GM12878 (cell line): Measurements from ENCODE around the gene SKIC8. TPM values are rescaled to one million over a fixed set of nuclear protein-coding genes. Genes with fewer than 3 reads are reported as not detected.
A peak's percentile ranks its signal among the peaks of the same experiment; 100 is the strongest.

Experiments
- ATAC-seq: fragments of 200-7000 bp; cut with Tn5 transposase; 3 replicates; pipeline ENCODE4 v1.9.1; 2020; ENCODE audit warnings: mild to moderate bottlenecking, moderate library complexity
- BruUV-seq: library from RNA; stranded (reverse); fragments of 400-500 nt; replicated peaks from 2 replicates; lab custom pipeline; 2021; lab: Mats Ljungman, UMichigan
- CTCF ChIA-PET: fragments of 300-600 bp; sonication (Branson Sonifier 250); formaldehyde crosslinking; extraction: SDS; loops from one replicate; lab custom pipeline; 2021; ENCODE audit warnings: inconsistent platforms; lab: Yijun Ruan, JAX
- POLR2A ChIA-PET: fragments of 350-600 bp; formaldehyde crosslinking; extraction: SDS; loops from one replicate; lab custom pipeline; 2021; ENCODE audit warnings: inconsistent platforms; lab: Charles Lee
- RAD21 ChIA-PET: fragments of 300-600 bp; sonication (Branson Sonifier 250); formaldehyde crosslinking; loops from one replicate; lab custom pipeline; 2023; ENCODE audit warnings: antibody characterized with exemption; ENCODE audit not compliant: unreplicated experiment; lab: Charles Lee
- SMC1A ChIA-PET: fragments of 300-600 bp; sonication (Branson Sonifier 250); formaldehyde crosslinking; loops from one replicate; lab custom pipeline; 2023; ENCODE audit not compliant: unreplicated experiment, uncharacterized antibody; lab: Charles Lee
- DNase-seq: peaks from one replicate; pipeline ENCODE4 v3.0.0-alpha.2; 2011; ENCODE audit warnings: low read depth, low spot score
- FAIRE-seq: peaks from 3 replicates; lab custom pipeline; 2011; peaks lifted over from hg19 to GRCh38; lab: Jason Lieb, UNC
- H2AFZ ChIP-seq: 2 replicates; pipeline ENCODE4 v1.6.0; 2011; ENCODE audit warnings: low read depth, low read length, control low read depth; ENCODE audit not compliant: control insufficient read depth
- H3K27ac ChIP-seq: 2 replicates; pipeline ENCODE4 v1.5.1; 2011; ENCODE audit warnings: control low read depth; ENCODE audit not compliant: control insufficient read depth, insufficient read depth
- H3K27me3 ChIP-seq, 2 experiments: replicated peaks in 1 of 2; 2 replicates each; pipeline versions ENCODE4 v1.6.0 to v1.6.1; 2011; ENCODE audit warnings: low read length in 1 of 2; ENCODE audit not compliant: control insufficient read depth in 2 of 2, insufficient read depth in 2 of 2
- H3K36me3 ChIP-seq, 2 experiments: 2 replicates each; pipeline ENCODE4 v1.5.1; 2011; ENCODE audit warnings: low read length in 1 of 2; ENCODE audit not compliant: control insufficient read depth in 2 of 2, insufficient read depth in 2 of 2
- H3K4me1 ChIP-seq: 2 replicates; pipeline ENCODE4 v1.6.1; 2011; ENCODE audit warnings: mild to moderate bottlenecking, low read length, moderate library complexity, mixed read lengths; ENCODE audit not compliant: control insufficient read depth, insufficient read depth
- H3K4me2 ChIP-seq: 2 replicates; pipeline ENCODE4 v1.6.0; 2011; ENCODE audit warnings: control low read depth; ENCODE audit not compliant: control insufficient read depth, insufficient read depth
- H3K4me3 ChIP-seq: fragments of 200-600 bp; sonication (generic); 2 replicates; pipeline ENCODE4 v1.5.1; 2016
- H3K79me2 ChIP-seq: 2 replicates; pipeline ENCODE4 v1.6.0; 2011; ENCODE audit warnings: low read length; ENCODE audit not compliant: control insufficient read depth, insufficient read depth
- H3K9ac ChIP-seq: 2 replicates; pipeline ENCODE4 v1.8.0; 2011; ENCODE audit warnings: low read length, control low read depth, mixed read lengths; ENCODE audit not compliant: control insufficient read depth, insufficient read depth
- H3K9me3 ChIP-seq: replicated peaks from 3 replicates; pipeline ENCODE4 v1.5.1; 2011; ENCODE audit warnings: mild to moderate bottlenecking, low read length; ENCODE audit not compliant: control insufficient read depth, insufficient read depth
- H4K20me1 ChIP-seq: 2 replicates; pipeline ENCODE4 v1.6.0; 2011; ENCODE audit not compliant: control insufficient read depth, insufficient read depth
- ATF7 ChIP-seq: fragments of 450-650 bp; IDR thresholded peaks from 2 replicates; pipeline ENCODE4 v1.6.1; 2016; ENCODE audit warnings: low read depth, mild to moderate bottlenecking
- CBFB ChIP-seq: IDR thresholded peaks from 2 replicates; pipeline ENCODE4 v1.6.1; 2016; ENCODE audit warnings: antibody characterized with exemption, low read depth
- E2F4 ChIP-seq: IDR thresholded peaks from 2 replicates; pipeline ENCODE4 v1.6.1; 2012; ENCODE audit warnings: low read depth, low read length, improper control_type of control experiment
- EGR1 ChIP-seq, 2 experiments: IDR thresholded peaks; 1 replicate in 1 of 2; 2 replicates in 1 of 2; pipeline ENCODE4 v1.6.1; 2011 to 2012; ENCODE audit warnings: low read depth in 2 of 2, low read length in 2 of 2, borderline replicate concordance in 1 of 2, mild to moderate bottlenecking in 1 of 2, moderate library complexity in 1 of 2
- HCFC1 ChIP-seq: fragments of 150-350 bp; IDR thresholded peaks from 2 replicates; pipeline ENCODE4 v1.6.1; 2014; ENCODE audit warnings: low read length
- HDGF ChIP-seq: fragments of 450-650 bp; IDR thresholded peaks from 2 replicates; pipeline ENCODE4 v1.6.1; 2016; ENCODE audit warnings: antibody characterized with exemption
- MAX ChIP-seq: IDR thresholded peaks from 2 replicates; pipeline ENCODE4 v1.6.1; 2012; ENCODE audit warnings: low read depth, low read length, improper control_type of control experiment
- NFYB ChIP-seq: IDR thresholded peaks from 2 replicates; pipeline ENCODE4 v1.6.1; 2011; ENCODE audit warnings: low read depth, mild to moderate bottlenecking, low read length, improper control_type of control experiment, moderate library complexity; ENCODE audit not compliant: insufficient read depth
- NR2C1 ChIP-seq: fragments of 450-650 bp; IDR thresholded peaks from 2 replicates; pipeline ENCODE4 v1.6.1; 2017; ENCODE audit warnings: antibody characterized with exemption, mild to moderate bottlenecking, moderate library complexity
- PML ChIP-seq: IDR thresholded peaks from 2 replicates; pipeline ENCODE4 v1.6.1; 2012; ENCODE audit warnings: low read length, inconsistent platforms
- PRDM15 ChIP-seq: fragments of 450-650 bp; formaldehyde crosslinking; IDR thresholded peaks from 2 replicates; pipeline ENCODE4 v1.4.0; 2020; ENCODE audit warnings: mild to moderate bottlenecking, moderate library complexity
- TBL1XR1 ChIP-seq: IDR thresholded peaks from 2 replicates; pipeline ENCODE4 v1.6.1; 2012; ENCODE audit warnings: low read depth, low read length, improper control_type of control experiment
- ZBTB11 ChIP-seq: fragments of 450-650 bp; formaldehyde crosslinking; IDR thresholded peaks from 2 replicates; pipeline ENCODE4 v1.5.0; 2022; ENCODE audit warnings: mild to moderate bottlenecking, missing genetic modification characterization
- ZNF274 ChIP-seq: IDR thresholded peaks from one replicate; pipeline ENCODE4 v1.8.0; 2011; ENCODE audit not compliant: insufficient read length, insufficient read depth
- ZNF384 ChIP-seq: IDR thresholded peaks from 2 replicates; pipeline ENCODE4 v1.6.1; 2012; ENCODE audit warnings: low read depth, mild to moderate bottlenecking, low read length, improper control_type of control experiment, borderline replicate concordance
- WGBS: methylation state at CpG from one replicate; pipeline ENCODE4 v1.1.6; 2016; ENCODE audit warnings: low lambda C conversion rate; ENCODE audit not compliant: insufficient replicate concordance, insufficient coverage; ENCODE audit errors: missing lambda C conversion rate; 5-methylcytosine and 5-hydroxymethylcytosine counted together
- in situ Hi-C: fragments of 300-500 bp; cut with MboI; formaldehyde crosslinking; loops from 9 replicates; pipeline ENCODE4 v1.14.3; 2018; ENCODE audit warnings: mixed read lengths
- intact Hi-C: fragments of 100-400 bp; cut with micrococcal nuclease; formaldehyde crosslinking; loops from one replicate; pipeline ENCODE4 v1.14.2; 2022; ENCODE audit not compliant: unreplicated experiment
- polyA plus RNA-seq, 11 experiments: library from polyadenylated mRNA; depleted of rRNA in 4 of 11; unstranded in 6 of 11; stranded (reverse) in 5 of 11; fragments of >200 nt; fragmentation: Nextera tagmentation in 4 of 11; fragmentation: Illumina TruSeq in 1 of 11; extraction: Ambion mirVana in 4 of 11; extraction: Trizol in 1 of 11; gene quantifications; 1 replicate in 1 of 11; 2 replicates in 10 of 11; pipeline versions ENCODE4 v1.2.1 to v1.2.3, GENCODE V29; 2011 to 2016; ENCODE audit warnings: inconsistent platforms in 2 of 11, missing spikeins in 2 of 11, low read depth in 1 of 11
- total RNA-seq, 4 experiments: library from RNA; depleted of rRNA in 3 of 4; stranded (reverse); fragments of >200 nt in 3 of 4; fragmentation: Illumina TruSeq in 1 of 4; extraction: Trizol in 1 of 4; gene quantifications; 2 replicates each; pipeline versions ENCODE4 v1.2.1 to v1.2.3, GENCODE V29; 2013 to 2021

SKIC8 gene
- total and polyA plus RNA-seq, 10 of the 15 experiments (the other 5 are each of a cell fraction or from before 2014, with no cell fraction given), result 57.0 to 288 (median 128) TPM

GRCh38 chr15:78264304-78265136 lies 34.9 kb downstream of the SKIC8 start, which contains the start of gene DNAJA4:
DNAJA4 (plus strand) TSS chr15:78264562; CDS start chr15:78264764, 202 bp downstream.
- Histone ChIP-seq H3K4me2 (peak within 1 kb of the TSS; percentile 58), H4K20me1 (no peaks in the 10 kb centered on the region), H3K27me3 (no peaks in the 10 kb centered on the region), H3K9me3 (no peaks in the 10 kb centered on the region), H3K27ac (no peak within 1 kb of the TSS), H3K4me3 (peak within 1 kb of the TSS; percentile 59; the same call in 1 of the 2 replicates), H3K79me2 (no peaks in the 10 kb centered on the region), H2AFZ (peak within 1 kb of the TSS; percentile 79), H3K4me1 (no peaks in the 10 kb centered on the region), H3K36me3 (no peaks in the 10 kb centered on the region), H3K9ac (peak within 1 kb of the TSS; percentile 49; the same call in 1 of the 2 replicates)
- ChIA-PET POLR2A (no interaction called here), SMC1A (interaction anchor here (1.5 kb wide), 1 partner anchor 158 kb away, joined by 6 read pairs; no protein-coding TSS in a partner anchor), RAD21 (interaction anchor here (1.0 kb wide), 1 partner anchor 44 kb away, joined by 3 read pairs; no protein-coding TSS in a partner anchor), CTCF (interaction anchor here (1.5 to 1.7 kb wide), 3 partner anchors 17 to 298 kb away, joined by 3 to 7 read pairs (median 4); partner anchors contain the start of gene CIB2)
- ATAC-seq (peak; percentile 69), DNase-seq (no peak), FAIRE-seq (no peak)
- intact Hi-C loops, result no loop called here
- WGBS, result 12% methylated on average over 67 of the region's 107 CpGs
- in situ Hi-C loops, result no loop called here
- BruUV-seq, result no TSS peak
- TF ChIP-seq NR2C1 (no peak), PML (no peak), PRDM15 (no peak), E2F4 (no peak), HDGF (no peak), TBL1XR1 (no peak), ZNF274 (no peak), NFYB (no peak), CBFB (no peak), EGR1 (IDR thresholded peaks at IDR 0.05; ENCODE audit: borderline replicate concordance in 1 of 2, low read depth in 2 of 2, low read length in 2 of 2) (no peak), HCFC1 (no peak), ZNF384 (no peak), ZBTB11 (CRISPR knock-in tag) (no peak), ATF7 (no peak), MAX (no peak)
